HG03378 (cell line): ENCODE measurements around the gene PGBD5.

ENCODE experiments used
- ATAC-seq: cut with Tn5 transposase; IDR thresholded peaks from one replicate; pipeline ENCODE4 v1.9.1; 2021; ENCODE audit warnings: mild to moderate bottlenecking, moderate library complexity; ENCODE audit not compliant: unreplicated experiment

Gene PGBD5

GRCh38 chr1:230267338-230268065 is 158.6 kb downstream of the PGBD5 start:
- no peak for ATAC-seq

GRCh38 chr1:230266456-230266855 is 159.7 kb downstream of the PGBD5 start:
- ATAC-seq, result no peak

- ATAC-seq, result no peak
These were observed 160.7 kb downstream of the PGBD5 start for GRCh38 chr1:230265200-230266115.
